DMS79 (cell line): Measurements from ENCODE around the gene FAM120B.
A peak's percentile ranks its signal among the peaks of the same experiment; 100 is the strongest.

ENCODE experiments used
- DNase-seq: peaks from one replicate; lab custom pipeline; 2025; lab: John Stamatoyannopoulos, UW

FAM120B gene

DNA sequence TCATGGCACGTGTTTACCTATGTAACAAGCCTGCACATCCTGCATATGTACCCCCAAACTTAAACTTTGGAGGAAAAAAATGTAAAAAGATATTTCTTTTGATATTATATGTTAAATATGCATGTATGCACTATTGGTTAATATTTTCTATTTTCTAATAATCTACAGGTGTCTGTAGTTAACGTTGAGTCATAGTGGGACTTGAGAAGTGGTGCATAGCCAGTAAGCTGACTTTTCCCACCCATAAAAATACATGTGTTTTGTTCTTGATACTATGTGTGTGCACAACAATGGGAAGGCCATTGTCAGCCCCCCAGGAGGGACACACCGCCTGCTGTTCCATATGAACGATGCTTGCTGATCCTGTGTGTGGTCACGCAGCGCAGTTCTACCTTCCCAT, 49.1 kb downstream of the FAM120B start:
- DNase-seq = no peak

DNA sequence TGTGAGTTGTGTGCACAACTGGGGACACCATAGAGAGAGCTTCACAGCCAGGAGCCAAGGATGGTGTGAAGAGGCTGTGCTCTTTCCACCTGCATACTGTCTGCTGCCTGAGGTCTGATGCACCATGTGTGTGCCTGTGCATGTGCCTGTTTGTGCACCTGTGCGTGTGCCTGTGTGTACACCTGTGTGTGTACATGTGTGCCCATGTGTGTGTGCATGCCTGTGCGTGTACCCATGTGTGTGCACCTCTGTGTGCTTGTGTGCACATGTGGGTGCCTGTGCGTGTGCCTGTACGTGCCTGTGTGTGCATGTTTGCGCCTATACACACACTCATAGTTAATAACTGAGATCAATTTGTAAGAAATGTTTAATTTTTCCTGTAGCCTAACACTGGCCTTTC, 51.3 kb downstream of the FAM120B start:
- no peak for DNase-seq

DNA sequence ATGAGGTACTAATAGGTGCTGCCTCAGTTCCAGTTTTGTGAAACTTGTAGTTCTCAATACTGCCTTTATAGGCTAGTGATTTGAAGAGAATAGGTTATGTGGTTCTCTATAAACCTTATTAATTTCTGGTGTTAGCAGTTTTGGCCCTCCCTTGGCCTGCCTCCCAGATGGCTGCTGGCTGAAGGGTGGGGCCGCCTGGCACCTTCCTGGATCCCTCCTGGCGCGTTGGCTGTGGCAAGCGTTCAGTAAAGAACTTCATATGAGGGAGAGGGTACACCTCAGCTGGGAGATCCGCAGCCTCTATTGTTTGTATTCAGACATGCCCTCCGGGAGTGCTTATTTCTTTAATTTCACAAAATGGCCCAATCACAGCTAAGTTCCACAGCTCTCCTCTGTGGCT, 51.9 kb downstream of the FAM120B start:
- DNase-seq = no peak

DNA sequence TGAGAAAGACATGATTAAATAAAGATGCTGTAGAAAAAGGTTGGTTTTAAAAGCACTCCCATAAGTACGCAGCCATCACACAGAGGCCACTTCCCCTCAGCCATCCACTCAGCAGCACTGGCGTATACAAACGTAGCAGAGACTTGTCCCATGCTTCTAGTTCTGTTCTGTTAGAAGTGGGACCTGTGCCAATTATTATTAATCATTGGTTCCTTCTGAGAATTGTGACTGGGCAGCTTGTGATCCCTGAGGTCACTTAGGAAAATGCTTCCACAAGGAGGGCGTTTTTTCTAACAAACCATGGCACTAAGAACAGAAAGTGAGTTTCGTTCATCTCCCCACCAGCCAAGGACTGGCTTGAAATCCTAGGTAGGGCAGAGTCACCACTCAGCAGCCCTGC, 53.9 kb downstream of the FAM120B start:
- DNase-seq = no peak

DNA sequence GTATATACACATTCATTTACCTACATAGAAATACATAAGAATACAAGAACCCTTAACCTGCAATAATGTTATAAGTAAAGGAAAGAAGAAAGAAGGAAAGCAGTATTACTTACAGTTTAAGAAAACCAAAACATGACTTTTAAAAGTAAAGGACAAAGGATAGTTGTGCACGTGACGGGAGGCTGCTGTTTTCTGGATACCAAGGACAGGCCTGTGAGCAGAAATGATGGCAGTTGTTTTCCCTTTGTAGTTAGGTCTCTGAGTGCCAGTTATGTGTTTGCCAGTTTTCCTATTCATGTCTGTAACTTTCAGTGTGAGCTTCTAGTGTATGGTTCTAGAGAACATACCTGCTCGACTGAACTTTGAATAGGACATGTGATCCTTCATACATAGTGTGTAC, 54.8 kb downstream of the FAM120B start:
- no peak for DNase-seq

DNA sequence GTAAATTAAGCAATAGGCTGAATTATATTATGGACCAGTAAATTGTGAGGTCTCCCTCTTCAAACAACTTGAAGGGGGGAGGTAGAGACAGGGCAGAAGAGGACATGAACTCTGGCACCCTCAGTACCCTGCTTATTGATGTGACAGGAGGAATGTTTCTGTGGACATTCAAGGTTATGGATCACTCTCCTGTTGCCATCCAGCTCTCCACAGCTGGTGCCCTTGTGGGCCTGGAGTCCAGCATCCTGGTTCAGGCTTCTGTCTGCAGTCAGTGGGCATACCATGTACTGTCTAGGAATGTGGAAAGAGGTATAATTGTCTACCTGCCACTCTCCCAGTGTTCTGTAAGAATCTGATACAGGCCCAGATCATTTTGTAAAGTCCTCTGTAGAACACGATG, 55.6 kb downstream of the FAM120B start:
- DNase-seq = no peak

DNA sequence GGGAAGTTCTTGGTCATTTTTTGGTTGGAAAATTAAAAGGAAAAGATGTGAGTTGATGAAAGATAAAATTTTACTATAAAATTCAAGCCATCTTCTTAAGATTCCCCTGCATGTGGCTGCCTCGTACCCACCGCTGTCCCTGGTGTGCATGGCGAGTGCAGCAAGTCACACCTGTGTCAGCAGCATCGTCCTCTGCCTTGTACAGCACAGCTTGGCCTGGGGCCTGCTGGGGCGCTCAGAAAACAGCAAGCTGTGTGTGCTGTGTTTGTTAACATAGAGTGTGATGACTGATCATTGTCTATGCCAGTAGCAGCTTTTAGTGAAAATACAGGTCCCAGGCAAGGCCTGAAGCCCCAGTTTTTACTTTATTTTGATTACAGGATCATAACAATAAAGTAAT, 56.7 kb downstream of the FAM120B start:
- no peak for DNase-seq

DNA sequence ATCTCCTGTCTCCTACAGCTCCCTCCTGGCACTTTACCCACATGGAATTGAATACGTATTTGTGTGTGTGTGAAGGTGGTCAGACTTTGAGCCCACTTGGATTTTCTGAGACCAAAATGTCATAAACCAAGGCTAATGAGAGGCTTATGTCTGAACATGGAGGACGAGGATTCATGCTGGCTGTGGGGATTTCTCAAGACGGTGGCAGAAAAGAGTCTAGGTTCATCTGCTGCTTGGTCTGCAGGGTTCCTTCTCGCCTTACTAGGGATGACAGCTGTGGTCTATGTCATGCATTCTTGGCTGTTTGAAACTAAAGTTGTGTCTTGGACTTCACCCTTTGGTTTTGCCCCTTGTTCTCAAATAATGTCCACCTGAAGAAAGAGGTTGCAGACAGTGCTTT, 58.6 kb downstream of the FAM120B start:
- no peak for DNase-seq

DNA sequence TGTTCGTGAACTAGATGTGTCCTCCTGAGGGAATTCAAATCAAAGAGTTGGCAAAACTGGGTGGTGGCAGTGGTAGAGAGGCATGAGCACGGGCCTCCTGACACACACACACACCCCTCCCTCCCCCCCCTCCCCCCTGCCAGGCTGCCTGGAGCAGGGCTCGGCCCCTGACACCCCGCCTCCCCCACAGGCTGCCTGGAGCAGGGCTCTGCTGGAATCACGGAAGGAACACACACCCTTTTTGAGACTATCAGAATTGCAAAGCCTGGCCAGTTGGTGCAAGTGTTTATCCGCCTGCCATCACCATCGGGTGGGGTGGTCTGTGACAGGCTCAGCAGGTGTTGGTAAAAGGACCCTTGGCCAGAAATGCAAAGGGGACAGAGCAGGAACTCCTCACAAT, 59.0 kb downstream of the FAM120B start:
- DNase-seq = no peak

DNA sequence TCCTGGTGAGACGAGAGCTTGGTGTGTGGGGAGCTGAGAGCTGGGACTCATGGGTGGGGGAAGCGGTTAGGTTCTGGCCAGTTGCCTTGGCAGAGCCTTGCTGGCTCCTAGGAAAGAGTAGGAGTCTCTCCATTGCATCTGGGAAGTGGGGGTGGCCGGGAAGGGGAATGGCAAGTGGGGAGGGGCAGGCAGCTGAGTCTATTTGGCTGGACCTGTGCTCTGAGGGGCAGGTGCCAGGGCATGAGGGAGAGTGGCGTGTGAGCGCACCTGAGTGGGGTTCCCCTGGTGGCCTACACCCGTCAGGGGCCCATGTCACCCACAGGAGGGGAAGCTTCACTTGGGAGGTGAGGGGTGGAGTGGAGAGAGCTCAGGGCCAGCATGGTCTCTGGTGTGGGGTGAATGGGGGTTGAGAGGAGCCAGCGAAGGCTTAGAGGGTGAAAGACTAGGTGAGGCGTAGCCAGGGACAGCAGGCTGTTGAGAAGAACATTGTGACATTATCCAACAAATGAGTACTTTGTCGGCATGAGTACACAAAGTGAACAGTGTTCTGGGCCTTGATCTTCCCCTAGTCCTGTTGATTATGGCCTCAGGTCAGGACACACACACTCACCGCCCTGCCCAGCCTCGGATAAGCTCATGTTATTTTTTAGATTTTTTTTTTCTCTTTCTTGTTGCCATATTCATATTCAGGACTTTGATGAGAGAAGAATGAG, 59.8 kb downstream of the FAM120B start:
- DNase-seq = no peak

DNA sequence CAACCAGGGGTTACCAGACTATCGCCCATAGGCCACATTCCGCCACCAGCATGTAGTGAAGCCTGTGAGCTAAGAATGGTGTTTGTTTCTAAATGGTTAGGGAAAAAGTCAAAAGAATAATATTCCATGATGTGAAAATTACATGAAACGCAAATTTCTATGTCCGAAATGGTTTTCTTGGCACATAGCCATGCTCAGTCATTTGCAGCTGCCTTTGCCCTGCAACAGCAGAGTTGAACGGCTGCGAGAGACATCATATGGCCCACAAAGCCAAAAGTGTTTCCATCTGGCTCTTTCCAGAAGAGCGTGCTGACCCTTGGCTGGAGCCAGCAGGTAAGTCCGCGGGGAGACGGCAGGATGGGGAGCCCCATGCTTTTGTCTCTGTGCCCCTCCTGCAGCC, 60.7 kb downstream of the FAM120B start:
- DNase-seq = no peak

DNA sequence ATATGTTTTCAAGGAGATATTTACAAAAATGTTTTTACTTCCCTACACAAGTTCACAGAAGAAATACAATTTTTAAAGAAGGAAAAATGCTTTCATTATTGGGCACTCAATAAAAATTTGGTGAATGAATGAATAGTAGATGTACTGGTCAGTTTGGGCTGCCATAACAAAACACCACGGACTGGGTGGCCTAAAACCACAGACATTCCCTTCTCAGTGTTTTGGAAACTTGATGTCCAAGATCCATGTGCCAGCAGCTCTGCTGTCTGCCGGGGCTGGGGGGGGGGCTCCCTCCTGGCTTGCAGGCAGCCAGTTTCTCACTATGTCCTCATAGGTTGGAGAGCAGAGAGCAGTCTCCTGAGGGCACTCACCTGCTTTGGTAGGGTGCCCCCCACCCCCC, 62.0 kb downstream of the FAM120B start:
- DNase-seq = no peak

DNA sequence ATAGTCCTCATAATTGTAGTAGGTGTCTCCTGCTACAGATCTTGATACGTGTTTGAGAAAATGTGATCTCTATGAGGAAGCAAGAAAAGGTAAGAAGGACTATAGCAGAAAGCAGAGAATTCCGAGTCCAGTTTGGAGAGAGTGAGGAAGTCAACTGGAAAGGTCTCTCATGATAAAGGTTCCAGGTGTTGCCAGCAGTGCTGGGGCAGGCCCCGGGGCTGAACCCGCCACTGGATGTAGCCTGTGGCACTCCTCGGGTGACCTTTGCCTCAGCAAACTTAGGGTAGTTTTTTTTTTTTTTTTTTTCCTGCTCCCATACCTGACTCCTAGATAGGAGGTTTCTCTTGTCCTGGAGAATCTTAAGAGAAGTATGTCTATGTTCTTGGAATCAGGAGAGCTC, 62.8 kb downstream of the FAM120B start:
- DNase-seq = no peak

DNA sequence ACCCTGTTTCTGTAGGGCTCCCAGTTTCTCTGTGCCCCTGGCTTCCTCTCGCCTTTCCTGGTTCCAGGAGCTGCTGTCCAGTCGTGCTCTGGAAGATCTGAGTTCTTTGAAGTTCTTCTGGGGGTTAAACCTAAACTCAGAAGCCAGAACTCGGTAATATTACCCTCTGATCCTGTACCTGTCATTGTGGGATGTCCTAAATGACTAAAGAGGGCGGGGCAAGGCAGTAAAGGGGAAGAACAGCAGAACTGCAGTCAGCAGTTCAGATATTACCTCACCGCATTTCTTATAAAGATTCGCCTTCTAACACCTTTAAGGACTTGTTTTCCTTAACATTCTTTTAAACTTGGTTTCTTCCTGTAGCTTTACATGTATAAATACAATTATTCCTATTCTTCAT, 63.9 kb downstream of the FAM120B start:
- no peak for DNase-seq

DNA sequence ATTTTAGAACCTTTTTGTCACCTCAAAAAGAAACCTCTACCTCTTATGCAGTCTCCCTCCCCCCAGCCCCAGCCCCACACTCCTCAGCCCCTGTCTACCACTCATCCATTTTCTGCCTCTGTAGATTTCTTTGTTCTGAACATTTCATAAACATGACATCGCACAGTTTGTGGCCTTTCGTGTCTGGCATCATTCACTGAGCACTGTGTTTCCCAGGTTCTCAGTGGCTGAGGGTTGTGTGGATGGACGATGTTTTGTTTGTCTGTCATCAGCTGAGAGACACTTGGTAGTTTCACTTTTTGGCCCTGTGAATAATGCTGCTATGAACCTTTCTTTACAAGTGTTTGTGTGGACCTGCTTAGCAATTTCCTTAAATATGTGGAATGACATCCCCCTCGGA, 64.5 kb downstream of the FAM120B start:
- no peak for DNase-seq

DNA sequence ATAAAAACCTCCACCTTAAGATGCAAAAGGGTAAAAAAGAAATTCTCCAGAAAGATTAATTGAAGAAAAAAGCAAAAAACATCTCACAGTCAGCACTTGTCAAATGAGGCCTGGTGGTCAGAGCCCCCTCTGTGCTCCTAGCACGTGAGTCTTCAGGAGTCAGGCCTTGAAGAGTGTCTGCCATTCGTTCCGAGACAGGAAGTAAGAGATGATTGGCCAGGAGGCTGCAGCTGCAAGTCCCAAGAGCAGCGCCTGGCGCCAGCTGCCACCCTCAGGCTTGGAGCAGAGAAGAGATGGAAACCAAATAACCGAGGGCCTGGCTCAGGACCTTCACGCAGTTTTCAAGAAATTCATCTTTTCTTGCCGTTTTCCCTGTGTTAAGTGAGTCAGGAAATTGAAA, 65.0 kb downstream of the FAM120B start:
- DNase-seq = no peak

DNA sequence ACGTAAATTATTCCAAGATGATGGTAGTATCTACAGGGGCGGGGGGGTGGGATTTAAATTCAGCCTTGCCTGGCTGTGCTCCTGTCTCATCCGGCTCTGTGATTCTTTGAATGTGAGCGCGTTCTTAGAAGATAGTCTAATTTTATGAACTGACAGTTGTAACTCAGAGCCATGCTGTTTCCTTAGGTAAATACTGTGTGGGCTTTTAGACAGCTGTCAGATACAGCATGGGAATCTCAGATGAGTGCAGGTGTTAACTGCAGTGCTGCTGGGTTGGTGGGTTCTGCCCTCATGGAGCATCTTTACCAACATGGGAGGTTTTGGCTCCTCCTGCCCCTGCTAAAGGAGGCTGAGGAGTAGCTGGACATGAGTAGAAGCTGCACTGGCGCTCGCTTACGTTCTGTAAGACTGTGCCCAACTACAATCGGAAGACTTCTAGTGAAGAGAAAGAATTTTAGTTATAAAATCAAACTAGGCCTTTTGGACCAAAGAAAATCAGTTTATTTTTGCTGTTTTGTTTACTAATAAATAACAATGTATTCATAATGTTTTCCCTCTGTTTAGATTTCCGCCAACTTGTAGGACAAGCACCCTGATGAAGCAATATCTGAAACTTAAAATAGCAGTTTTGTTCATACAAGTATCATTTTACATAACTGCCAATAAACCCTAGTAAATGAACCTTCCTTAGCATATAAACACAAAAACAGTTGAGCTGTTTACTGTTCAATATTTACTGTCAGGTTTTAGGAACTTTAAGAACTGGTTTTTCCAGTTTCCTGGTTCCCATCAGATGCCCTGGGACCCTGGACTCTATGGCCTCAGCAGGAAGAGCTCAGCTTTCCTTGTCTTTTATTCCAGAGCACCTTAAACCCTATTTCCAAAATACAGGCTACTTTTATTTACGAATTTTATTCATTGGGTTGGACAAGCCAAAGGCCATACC, 66.1 kb downstream of the FAM120B start:
- no peak for DNase-seq

DNA sequence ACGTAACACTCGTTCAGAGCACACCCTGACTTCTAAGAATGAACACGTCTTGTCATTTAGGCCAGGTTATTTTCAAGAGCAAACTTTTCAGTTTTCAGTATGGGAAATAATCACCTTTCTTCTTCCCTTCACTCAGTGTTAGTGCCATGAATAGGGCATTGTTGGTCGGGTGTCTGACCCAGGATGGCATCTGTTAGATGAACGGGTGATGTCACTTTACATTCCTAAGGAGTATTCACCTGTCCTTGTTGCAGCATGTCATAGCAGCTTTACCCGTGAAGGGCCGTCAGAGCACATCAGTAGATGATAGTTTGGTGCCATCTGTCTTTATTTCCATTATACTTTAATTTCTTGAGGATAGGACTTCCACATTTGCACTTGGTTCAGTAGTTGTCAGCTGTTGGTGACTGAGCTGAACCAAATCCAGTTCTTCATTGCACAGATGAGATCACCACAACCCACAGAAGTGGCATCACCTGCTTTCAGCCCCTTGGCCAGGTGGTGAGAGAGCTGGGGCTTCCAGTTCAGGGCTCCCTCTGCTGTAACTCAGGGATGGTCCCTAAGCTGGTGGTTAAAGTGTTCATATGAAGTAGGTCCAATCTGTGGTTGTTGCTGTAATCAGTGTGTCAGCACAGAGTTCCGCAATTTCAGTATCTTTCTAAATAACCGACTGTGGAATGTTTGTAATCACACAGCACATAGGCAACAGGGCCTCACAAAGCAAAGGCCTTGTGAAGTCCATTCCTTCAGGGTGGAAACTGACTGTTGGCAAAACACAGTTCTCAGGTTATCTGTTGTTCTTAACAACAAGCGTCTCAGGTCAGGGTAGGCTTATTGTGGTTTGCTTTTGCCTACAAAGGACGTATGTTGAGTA, 68.2 kb downstream of the FAM120B start:
- DNase-seq = peak; percentile 34

DNA sequence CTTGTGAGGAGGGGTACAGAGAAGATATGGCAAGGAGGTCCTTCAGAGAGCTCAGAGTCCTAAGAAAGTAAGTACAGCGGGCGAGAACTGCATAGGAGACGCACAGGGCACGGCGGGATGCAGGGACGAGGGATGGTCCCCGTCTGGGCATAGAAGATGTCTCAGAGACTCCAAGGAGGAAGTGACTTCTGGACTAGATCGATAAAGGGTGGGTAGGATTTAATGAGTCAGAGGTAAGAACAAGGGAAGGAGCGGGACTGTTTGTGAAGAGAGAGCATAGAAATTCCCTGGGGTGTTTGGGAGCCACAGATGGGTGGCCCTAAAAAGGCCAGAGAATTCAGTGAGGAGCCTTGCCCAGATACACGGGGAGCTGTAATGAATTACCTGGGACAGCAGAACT, 69.1 kb downstream of the FAM120B start:
- no peak for DNase-seq

DNA sequence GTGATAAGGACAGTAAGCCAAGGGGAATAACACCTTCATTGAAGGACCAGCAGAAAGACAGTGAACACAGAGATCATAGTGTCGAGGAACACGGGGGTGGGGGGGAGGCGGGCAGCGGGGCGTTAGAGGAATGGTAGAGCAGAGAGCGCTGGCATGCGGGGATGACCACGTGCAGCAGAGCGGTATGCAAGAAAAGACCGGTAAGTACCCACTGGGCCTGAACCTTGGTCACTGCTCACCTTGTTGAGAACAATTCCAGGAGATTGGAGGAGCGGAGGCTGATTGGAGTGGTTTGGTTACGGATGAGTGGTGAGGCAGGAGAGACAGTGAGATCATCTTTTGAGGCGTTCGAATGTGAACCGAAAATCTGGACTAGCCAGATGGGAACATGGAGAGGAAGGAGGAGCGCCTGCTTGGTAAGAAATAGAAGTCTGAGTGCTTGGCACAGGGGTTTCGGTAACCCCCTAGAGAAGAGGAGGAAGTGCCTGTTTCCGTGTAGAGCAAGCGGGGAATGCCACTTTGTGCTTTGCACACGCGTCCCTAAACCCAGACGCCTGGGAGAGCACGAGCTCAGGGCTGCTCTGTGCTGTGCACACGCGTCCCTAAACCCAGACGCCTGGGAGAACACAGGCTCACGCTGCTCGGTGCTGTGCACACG, 70.0 kb downstream of the FAM120B start:
- DNase-seq = no peak

DNA sequence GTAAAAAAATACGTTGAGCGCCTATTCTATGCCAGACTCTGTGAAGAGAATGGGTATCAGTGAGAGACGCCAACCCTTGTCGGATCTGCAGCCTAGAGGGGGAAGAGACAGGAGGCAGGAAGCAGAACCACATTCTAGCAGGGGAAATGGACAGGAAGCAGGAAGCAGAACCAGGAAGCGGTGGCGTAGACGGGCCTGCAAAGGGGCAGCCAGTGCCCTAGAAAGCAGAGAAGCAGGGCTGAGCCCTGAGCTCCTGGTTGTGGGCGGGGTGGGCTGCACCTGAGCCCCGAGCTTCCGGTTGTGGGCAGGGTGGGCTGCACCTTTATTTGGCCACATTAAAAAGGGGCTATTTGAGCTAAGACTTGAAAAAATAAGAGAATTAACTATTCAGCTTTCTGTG, 71.9 kb downstream of the FAM120B start:
- no peak for DNase-seq

DNA sequence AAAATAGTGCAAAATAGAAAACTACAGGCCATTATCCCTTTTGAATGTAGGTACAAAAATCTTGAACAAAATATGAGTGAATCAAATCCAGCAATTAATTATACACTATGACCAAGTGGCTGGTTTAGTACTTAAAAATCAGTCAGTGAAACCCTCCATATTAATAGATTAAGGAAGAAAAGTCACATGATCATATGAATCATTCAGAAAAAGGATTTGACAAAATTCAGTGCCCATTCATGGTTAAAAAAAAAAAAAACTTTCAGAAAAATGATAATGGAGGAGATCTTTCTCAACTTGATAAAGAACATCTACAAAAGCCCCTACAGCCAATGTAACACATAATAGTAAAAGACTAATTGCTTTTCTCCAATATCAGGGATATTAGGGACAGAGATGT, 75.0 kb downstream of the FAM120B start:
- no peak for DNase-seq
